Astrocyte (in vitro differentiated cells and primary cell): ENCODE data around the gene TOLLIP. TPM values are rescaled to one million over a fixed set of nuclear protein-coding genes. Genes with fewer than 3 reads are reported as not detected.

Experiments
- DNase-seq: peaks from one replicate; pipeline ENCODE4 v3.0.0-alpha.2; 2010; ENCODE audit warnings: low read depth
- FAIRE-seq: peaks from 2 replicates; lab custom pipeline; 2011; peaks lifted over from hg19 to GRCh38; lab: Jason Lieb, UNC
- H2AFZ ChIP-seq: 2 replicates; pipeline ENCODE4 v1.6.0; 2012; ENCODE audit warnings: low read depth, low read length, inconsistent platforms
- H3K27ac ChIP-seq: 2 replicates; pipeline ENCODE4 v1.5.1; 2011; ENCODE audit warnings: low read depth, low read length, inconsistent platforms
- H3K27me3 ChIP-seq: 2 replicates; pipeline ENCODE4 v1.6.0; 2011; ENCODE audit warnings: low read length, inconsistent platforms; ENCODE audit not compliant: insufficient read depth
- H3K36me3 ChIP-seq: 2 replicates; pipeline ENCODE4 v1.5.1; 2011; ENCODE audit warnings: low read length, inconsistent platforms; ENCODE audit not compliant: insufficient read depth
- H3K4me1 ChIP-seq: 2 replicates; pipeline ENCODE4 v1.5.1; 2011; ENCODE audit warnings: low read length, inconsistent platforms; ENCODE audit not compliant: insufficient read depth
- H3K4me2 ChIP-seq: 2 replicates; pipeline ENCODE4 v1.6.0; 2012; ENCODE audit warnings: low read length, inconsistent platforms
- H3K4me3 ChIP-seq: 2 replicates; pipeline ENCODE4 v1.5.1; 2011; ENCODE audit warnings: low read depth, mild to moderate bottlenecking, low read length, inconsistent platforms; ENCODE audit not compliant: insufficient read depth
- H3K79me2 ChIP-seq: 2 replicates; pipeline ENCODE4 v1.6.0; 2012; ENCODE audit warnings: mild to moderate bottlenecking, low read length, inconsistent platforms; ENCODE audit not compliant: insufficient read depth
- H3K9ac ChIP-seq: 2 replicates; pipeline ENCODE4 v1.6.0; 2012; ENCODE audit warnings: mild to moderate bottlenecking, low read length, inconsistent platforms
- H3K9me3 ChIP-seq: 2 replicates; pipeline ENCODE4 v1.5.1; 2012; ENCODE audit warnings: low read depth, mild to moderate bottlenecking, low read length, inconsistent platforms; ENCODE audit not compliant: insufficient read depth
- H4K20me1 ChIP-seq: 2 replicates; pipeline ENCODE4 v1.6.0; 2012; ENCODE audit warnings: low read length, inconsistent platforms; ENCODE audit not compliant: insufficient read depth
- H3K27ac Mint-ChIP-seq: one replicate; pipeline ENCODE4 v1.8.0; 2021; ENCODE audit warnings: mild to moderate bottlenecking, mixed read lengths; ENCODE audit not compliant: unreplicated experiment
- H3K27me3 Mint-ChIP-seq: one replicate; pipeline ENCODE4 v1.8.0; 2021; ENCODE audit warnings: low read depth, mixed read lengths; ENCODE audit not compliant: unreplicated experiment
- H3K36me3 Mint-ChIP-seq: one replicate; pipeline ENCODE4 v1.8.0; 2021; ENCODE audit warnings: low read depth, mixed read lengths; ENCODE audit not compliant: unreplicated experiment
- H3K4me1 Mint-ChIP-seq: one replicate; pipeline ENCODE4 v1.8.0; 2021; ENCODE audit warnings: low read depth, mixed read lengths; ENCODE audit not compliant: unreplicated experiment
- H3K4me3 Mint-ChIP-seq: one replicate; pipeline ENCODE4 v1.8.0; 2021; ENCODE audit warnings: mild to moderate bottlenecking, moderate library complexity, mixed read lengths; ENCODE audit not compliant: unreplicated experiment
- H3K9me3 Mint-ChIP-seq: one replicate; pipeline ENCODE4 v1.8.0; 2021; ENCODE audit warnings: mild to moderate bottlenecking, mixed read lengths; ENCODE audit not compliant: unreplicated experiment
- CTCF ChIP-seq: IDR thresholded peaks from 2 replicates; pipeline ENCODE4 v1.5.1; 2011; ENCODE audit warnings: low read depth, mild to moderate bottlenecking, inconsistent platforms, low read length, moderate library complexity; ENCODE audit not compliant: insufficient read depth
- EZH2 ChIP-seq: IDR thresholded peaks from 2 replicates; pipeline ENCODE4 v1.6.1; 2012; ENCODE audit warnings: mild to moderate bottlenecking, low read length, inconsistent platforms; ENCODE audit not compliant: insufficient read depth
- total RNA-seq: library from RNA; stranded (reverse); gene quantifications from 2 replicates; pipeline ENCODE4 v1.2.1, GENCODE V29; 2021

TOLLIP gene
- total RNA-seq, 1 donor from 2014 or later: 46.4 TPM

DNA sequence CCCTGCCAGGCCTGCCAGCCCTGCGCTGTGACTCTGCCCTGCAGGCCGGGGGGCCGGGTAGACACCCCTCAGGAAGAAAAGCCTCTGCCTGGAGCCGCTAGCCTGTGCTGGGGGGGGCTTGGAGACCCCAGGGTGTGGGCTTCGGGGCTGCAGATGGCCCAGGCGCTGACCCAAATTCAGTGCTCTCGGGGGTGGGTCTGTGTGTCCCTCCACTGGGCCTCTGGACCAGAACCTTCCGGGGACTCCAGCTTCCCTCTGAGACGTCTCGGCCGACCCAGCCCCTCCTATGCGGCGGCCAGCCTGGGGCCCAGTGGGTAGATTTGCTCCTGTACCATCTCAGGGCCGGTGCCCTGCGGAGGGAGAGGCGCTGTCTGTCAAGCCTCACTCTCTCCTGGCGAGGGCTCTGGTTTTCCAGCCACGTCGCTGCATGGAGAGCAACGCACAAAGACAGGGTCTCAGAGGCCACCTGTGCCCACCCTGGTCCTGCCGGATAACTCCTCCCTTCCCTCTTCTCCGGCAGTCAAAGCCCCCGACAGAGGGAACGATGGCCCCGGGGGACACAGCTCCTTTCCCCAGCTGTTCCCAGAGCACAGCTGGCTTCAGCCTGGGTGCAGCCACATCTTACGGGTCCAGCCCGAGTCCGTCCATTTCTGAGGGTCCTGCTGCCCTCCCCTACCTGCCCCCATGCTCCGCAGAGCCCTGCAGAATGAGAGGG is 40.1 kb upstream of the TOLLIP start:
- Mint-ChIP-seq H3K4me1 (no peaks in the 10 kb centered on the region), H3K36me3 (no peaks in the 10 kb centered on the region), H3K4me3 (no peak overlapping the region), H3K9me3 (no peaks in the 10 kb centered on the region), H3K27me3 (peaks cover 23% of the 10 kb centered on the region), H3K27ac (no peak overlapping the region)
- no peak overlapping the region for H3K4me2 ChIP-seq
- no peaks in the 10 kb centered on the region for H4K20me1 ChIP-seq
- no peak for TF ChIP-seq CTCF
- TF ChIP-seq EZH2: no peak
- no peak overlapping the region for H3K27ac ChIP-seq
- no peak overlapping the region for H3K4me3 ChIP-seq
- no peak overlapping the region for H2AFZ ChIP-seq
- no peaks in the 10 kb centered on the region for H3K9me3 ChIP-seq
- no peaks in the 10 kb centered on the region for H3K36me3 ChIP-seq
- no peak for DNase-seq
- no peaks in the 10 kb centered on the region for H3K79me2 ChIP-seq
- FAIRE-seq: no peak
- no peaks in the 10 kb centered on the region for H3K4me1 ChIP-seq
- no peak overlapping the region for H3K9ac ChIP-seq
- H3K27me3 ChIP-seq: peaks cover 8% of the 10 kb centered on the region

DNA sequence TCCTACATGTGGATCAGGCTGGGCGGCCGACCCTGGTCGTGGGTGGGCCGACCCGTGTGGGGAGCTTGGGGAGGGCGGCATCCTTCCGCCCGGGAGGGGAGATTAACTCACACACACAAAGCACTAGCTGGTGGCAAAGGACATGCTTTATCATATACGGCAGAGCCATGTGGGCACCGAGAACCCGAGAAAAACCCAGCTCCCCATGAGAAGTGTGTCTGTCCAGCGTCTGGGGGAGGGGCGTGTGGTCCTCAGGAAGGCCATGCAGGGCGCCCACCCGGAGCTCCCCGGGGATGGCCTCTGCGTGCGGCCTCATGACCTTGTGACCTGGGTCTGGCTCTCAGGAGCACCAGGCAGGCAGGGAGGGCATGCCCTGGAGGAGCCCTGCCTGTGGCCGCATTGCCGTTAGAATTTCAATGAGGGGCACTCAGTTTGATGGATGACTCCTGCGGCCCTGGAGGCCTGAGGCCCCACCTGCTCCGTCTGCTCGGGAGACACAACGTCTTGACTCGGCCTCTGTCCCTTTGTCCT is 39.4 kb upstream of the TOLLIP start:
- H3K27me3 ChIP-seq: peaks cover 8% of the 10 kb centered on the region
- Mint-ChIP-seq H3K9me3 (no peaks in the 10 kb centered on the region), H3K4me3 (no peak overlapping the region), H3K27me3 (peaks cover 21% of the 10 kb centered on the region), H3K4me1 (no peaks in the 10 kb centered on the region), H3K36me3 (no peaks in the 10 kb centered on the region), H3K27ac (no peak overlapping the region)
- no peaks in the 10 kb centered on the region for H3K4me1 ChIP-seq
- H3K27ac ChIP-seq: no peak overlapping the region
- H4K20me1 ChIP-seq: no peaks in the 10 kb centered on the region
- H3K4me3 ChIP-seq: no peak overlapping the region
- H2AFZ ChIP-seq: no peak overlapping the region
- no peaks in the 10 kb centered on the region for H3K79me2 ChIP-seq
- no peaks in the 10 kb centered on the region for H3K36me3 ChIP-seq
- DNase-seq: no peak
- H3K4me2 ChIP-seq: no peak overlapping the region
- no peak overlapping the region for H3K9ac ChIP-seq
- TF ChIP-seq CTCF: no peak
- no peak for TF ChIP-seq EZH2
- FAIRE-seq: no peak
- H3K9me3 ChIP-seq: no peaks in the 10 kb centered on the region
